ENCODE measurements around the gene PPT2.

Gene PPT2

DNA sequence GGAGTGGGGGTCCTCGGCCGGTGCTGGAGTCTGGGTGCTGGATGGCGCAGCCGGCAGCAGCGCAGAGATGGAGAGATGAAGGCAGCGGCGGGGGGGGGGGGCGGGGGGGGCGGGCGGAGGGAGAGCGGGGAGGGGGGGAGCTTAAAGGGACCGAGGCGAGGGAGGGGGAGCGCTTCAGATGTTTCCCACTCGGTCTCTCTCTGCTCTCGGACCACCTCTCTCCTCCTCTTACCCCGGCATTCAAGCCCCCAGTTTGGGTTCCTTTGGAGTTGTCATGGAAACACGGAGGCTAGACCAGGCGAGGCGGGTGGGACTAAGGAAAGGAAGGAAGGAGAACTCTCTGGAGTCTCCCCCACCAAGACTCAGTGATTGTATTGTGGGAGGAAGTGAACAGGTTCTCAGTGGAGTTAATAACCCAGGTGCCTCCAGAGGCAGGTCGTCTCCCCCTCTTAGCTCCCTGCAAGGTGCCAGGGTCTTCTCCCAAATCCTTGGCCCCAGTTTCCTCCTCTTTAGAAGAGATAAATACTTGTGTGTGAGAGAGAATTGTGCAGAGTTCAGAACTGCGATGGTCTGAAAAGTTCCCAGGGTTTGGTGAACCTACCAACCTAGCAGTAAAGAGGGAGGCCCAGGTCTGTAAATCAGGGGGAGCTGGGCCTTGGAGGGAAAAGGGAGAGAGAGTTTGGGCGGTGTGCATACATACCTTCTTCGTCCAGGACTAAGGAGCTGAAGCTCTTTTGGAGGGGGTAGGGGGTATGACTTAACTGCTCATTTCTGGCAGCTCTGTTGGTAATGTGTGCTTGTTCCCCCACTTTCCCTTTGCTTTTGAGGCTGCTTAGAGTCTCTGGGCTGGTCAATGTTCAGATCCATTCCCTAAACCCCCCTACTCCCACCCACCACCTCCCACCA lies 1.8 kb upstream of the PPT2 start, which contains the start of gene PRRT1:
Gene PRRT1, minus strand, starts transcription at position 77 of the 906 bp plus-strand sequence. CDS start 112 bp downstream, outside the sequence.
- no peak for DNase-seq (ENCODE audit: low read depth in 2 of 2)

DNA sequence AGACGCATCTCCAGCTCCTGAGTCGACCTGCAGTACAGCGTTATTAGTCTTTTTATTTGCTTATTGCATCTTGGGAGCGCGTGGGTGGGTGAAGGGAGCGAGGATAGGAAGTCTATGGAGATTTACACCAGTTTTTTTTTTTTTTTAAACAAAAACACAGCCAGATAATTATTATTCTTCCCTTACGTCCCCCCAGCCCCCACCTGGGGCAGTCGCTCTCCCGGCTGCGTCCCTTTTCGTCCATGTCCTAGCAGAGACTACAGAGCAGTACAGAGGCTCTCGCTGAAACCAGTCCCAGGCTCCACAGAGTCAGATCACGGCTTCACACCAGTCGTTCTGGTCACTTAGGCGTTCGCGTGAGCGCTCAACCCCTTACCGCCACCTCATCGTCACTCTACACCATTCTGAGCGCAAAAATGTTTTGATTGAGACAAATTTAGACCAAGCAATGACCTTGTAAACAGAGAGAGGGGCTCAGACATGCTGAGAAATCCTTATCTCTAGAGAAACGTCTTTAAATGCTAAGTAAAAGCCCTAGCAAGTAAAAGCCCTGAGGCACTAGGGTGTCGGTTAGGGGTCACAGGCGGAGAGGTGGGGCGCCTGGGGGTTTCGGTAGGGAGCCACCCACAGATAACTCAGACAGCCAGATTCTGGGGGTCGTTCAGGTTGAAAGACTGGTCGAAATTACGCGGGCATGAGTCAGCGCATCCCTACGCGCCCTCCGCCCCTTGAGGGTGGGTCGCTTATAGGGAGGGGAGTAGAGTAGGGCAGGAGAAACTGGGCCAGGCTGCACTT lies 975 bp upstream of the PPT2 start:
- no peak for DNase-seq (ENCODE audit: low read depth in 2 of 2)

GRCh38 chr6:32154514-32155161 lies 697 bp downstream of the PPT2 start:
- peak in 1 of 2 experiments; percentile 57 for DNase-seq (ENCODE audit: low read depth in 2 of 2)

- DNase-seq (ENCODE audit: low read depth in 2 of 2) = no peak
These were observed 3.0 kb downstream of the PPT2 start for GRCh38 chr6:32156891-32157290.

GRCh38 chr6:32158052-32158451 lies 4.1 kb downstream of the PPT2 start:
- no peak for DNase-seq (ENCODE audit: low read depth in 2 of 2)

- DNase-seq (ENCODE audit: low read depth in 2 of 2) = no peak
These were observed 9.8 kb downstream of the PPT2 start for GRCh38 chr6:32163559-32164258.

DNA sequence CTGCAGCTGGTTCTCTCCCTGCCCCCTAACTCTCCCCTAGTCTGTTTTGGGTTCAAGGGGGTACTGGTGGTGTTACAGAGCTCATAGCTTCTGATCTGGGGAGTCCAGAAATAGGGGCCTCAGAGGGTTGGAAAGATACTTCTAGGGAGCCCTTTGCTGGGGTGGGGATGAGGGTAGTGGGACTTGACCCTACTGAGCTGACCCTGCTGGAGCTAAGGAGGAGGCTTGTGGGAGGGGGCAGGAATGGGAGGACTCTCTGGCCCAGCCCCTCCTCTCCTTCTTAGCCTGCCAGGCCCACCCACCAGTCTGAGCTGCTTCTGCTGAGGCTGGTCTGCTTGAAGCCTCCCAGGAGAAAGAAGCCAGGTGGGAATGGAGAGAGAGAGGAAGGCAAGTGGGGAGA lies 10.4 kb downstream of the PPT2 start, which contains the start of gene EGFL8:
Gene EGFL8, plus strand, starts transcription at position 301 of the 400 bp plus-strand sequence. CDS start 1,571 bp downstream, outside the sequence.
- no peak for DNase-seq (ENCODE audit: low read depth in 2 of 2)

DNA sequence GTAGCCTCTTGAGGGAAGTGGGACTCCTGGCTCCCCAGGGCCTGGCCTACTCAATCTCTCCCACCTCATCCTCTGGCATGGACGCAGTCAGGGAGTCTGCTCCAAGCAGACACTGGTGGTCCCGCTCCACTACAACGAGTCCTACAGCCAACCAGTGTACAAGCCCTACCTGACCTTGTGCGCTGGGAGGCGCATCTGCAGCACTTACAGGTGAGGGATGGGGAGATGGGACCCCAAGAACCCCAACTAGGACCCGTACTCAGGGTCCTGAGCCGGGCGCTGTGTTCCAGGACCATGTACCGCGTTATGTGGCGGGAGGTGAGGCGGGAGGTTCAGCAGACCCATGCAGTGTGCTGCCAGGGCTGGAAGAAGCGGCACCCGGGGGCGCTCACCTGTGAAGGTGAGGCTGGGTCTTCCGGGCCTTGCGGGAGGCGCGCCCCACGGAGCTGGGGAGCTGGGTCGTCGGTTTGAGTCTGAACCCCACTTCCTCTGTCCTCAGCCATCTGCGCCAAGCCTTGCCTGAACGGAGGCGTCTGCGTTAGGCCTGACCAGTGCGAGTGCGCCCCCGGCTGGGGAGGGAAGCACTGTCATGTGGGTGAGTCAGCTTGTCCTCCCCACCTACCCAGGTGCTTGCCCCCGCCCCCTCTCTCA lies 12.6 kb downstream of the PPT2 start:
- DNase-seq (ENCODE audit: low read depth in 2 of 2) = no peak

- no peak for DNase-seq (ENCODE audit: low read depth in 2 of 2)
These were observed 13.3 kb downstream of the PPT2 start for GRCh38 chr6:32167154-32167760.

DNA sequence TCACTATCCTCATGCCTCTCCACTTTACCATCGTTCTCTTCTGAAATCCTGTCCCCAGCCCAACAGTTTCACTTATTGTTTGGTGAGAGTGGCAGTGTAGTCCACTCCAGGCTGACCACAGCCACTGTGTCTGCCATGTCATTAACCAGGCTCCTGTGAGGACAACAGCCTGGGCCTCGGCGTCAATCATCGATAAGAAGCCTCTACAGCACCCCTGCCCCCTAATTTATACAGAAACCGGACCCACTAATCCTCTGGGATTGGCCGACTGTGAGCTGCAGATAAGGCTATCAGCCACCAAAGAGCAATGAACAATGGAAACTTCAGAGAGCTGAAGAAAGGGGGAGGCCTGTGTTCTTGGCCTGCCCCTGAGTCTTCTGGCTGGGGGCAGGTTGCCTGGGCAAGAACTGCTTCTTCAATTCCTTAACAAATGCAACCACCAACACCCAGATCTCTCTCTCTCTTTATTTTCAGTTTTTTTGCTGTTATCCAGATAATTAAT lies 13.9 kb downstream of the PPT2 start:
- no peak for DNase-seq (ENCODE audit: low read depth in 2 of 2)

DNA sequence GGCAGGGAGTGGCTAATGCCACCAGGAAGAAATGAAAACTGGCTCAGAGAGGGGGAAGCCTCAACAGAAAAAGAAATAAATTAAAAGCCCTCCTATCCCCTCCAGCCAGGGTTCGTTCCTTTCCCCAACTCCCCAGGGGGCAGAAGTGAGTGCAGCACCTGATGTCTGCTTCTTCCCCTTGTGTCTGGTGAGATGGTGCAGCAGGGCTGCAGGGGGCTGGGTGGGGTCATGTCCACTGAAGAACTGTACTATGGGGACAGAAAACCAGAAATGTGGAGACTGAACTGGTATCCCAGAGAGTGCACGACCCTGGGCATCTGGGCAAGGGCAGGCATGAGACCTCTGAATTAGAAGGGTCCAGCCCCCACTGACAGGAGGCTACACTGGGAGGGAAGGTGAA lies 14.4 kb downstream of the PPT2 start:
- DNase-seq (ENCODE audit: low read depth in 2 of 2) = no peak

GRCh38 chr6:32168807-32169591 lies 15.1 kb downstream of the PPT2 start:
- no peak for DNase-seq (ENCODE audit: low read depth in 2 of 2)

GRCh38 chr6:32170294-32170693 lies 16.4 kb downstream of the PPT2 start:
- no peak for DNase-seq (ENCODE audit: low read depth in 2 of 2)

DNA sequence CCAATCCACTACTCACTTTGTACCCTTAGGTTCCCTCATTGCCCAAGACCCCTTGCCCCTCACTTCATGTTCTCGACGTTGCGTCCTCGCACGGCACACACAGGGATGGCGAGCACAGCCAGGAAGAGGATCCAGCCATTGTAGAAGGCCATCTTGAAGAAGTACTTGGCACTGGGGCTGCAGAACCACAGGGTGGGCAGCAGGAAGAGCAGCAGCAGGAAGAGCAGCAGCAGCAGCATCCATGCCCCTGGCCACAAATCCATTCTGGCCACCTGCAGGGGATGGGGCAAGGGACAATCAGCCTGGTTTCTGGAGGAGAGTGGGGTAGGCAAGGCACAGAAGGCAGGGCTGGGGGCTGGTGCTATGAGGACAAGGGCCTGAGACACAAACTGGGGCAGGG lies 17.3 kb downstream of the PPT2 start:
- no peak for DNase-seq (ENCODE audit: low read depth in 2 of 2)

GRCh38 chr6:32173051-32173727 lies 19.2 kb downstream of the PPT2 start:
- no peak for DNase-seq (ENCODE audit: low read depth in 2 of 2)

DNA sequence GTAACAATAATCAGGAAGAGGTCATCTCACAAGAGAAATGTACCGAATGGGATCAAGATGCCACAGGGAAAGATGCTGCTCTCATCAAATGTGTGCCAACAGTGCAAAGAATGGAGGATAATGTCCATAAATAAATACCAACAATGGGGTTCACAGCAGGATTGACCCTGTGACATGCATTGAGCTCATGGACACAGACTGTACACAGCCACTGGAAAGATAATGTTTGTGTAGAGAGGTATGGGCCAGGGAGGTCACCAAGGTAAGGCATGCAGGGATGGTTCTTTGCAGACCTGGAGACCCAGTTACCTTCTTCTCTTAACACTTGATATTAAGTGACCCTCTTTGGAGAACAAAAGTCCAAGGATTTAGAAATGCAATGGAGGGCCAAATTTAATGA lies 20.5 kb downstream of the PPT2 start:
- no peak for DNase-seq (ENCODE audit: low read depth in 2 of 2)

DNA sequence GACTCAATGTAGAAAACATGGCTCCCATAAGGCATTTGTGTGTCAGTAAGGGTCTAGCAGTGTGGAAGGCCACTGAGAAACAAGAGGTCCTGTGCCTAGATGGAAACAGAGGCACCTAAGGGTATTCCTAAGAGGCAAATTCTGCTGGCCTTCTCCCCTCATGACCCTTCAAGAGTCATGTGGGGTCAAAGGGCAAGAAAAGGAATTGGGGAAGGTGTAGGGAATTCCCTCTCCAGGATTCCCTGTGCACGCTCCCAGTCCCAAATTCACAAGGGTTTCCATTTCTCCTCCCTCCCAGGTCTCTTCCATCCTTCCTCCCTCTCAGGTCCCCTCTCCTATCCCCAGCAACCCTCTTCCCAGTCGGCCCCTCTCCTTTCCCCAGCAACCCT lies 21.4 kb downstream of the PPT2 start:
- DNase-seq (ENCODE audit: low read depth in 2 of 2) = no peak

GRCh38 chr6:32175711-32176475 lies 22.0 kb downstream of the PPT2 start, which contains the start of gene AGPAT1:
AGPAT1 (minus strand) TSS chr6:32176084; CDS start chr6:32171496, 4,588 bp downstream.
- DNase-seq (ENCODE audit: low read depth in 2 of 2) = peak; percentile 93 to 98
